Stomach (tissue), 4 donors: ENCODE results near the gene GRB10.

Experiments used
- EP300 ChIP-seq: sonication (generic); formaldehyde crosslinking; IDR thresholded peaks from one replicate; pipeline ENCODE4 v1.6.1; 2017; ENCODE audit warnings: antibody characterized with exemption
- POLR2A ChIP-seq, 4 donors: fragments of 450-650 bp; IDR thresholded peaks; one replicate each; pipeline ENCODE4 v1.6.1; 2016; ENCODE audit warnings: antibody characterized with exemption in 4 of 4, control low read depth in 2 of 4, mild to moderate bottlenecking in 1 of 4, moderate library complexity in 1 of 4
- POLR2AphosphoS5 ChIP-seq, 3 donors: sonication (generic); formaldehyde crosslinking; IDR thresholded peaks; one replicate each; pipeline ENCODE4 v1.6.1; 2016; ENCODE audit warnings: antibody characterized with exemption in 3 of 3
- TF ChIP-seq, protein P1 (sequence below), 7 experiments: fragments of 450-650 bp in 4 of 7; fragments of 200-600 bp in 3 of 7; sonication (generic) in 3 of 7; IDR thresholded peaks; one replicate each; pipeline ENCODE4 v1.5.1; 2016 to 2019; ENCODE audit warnings: antibody characterized with exemption in 7 of 7, control low read depth in 2 of 7, mild to moderate bottlenecking in 1 of 7

DNA sequence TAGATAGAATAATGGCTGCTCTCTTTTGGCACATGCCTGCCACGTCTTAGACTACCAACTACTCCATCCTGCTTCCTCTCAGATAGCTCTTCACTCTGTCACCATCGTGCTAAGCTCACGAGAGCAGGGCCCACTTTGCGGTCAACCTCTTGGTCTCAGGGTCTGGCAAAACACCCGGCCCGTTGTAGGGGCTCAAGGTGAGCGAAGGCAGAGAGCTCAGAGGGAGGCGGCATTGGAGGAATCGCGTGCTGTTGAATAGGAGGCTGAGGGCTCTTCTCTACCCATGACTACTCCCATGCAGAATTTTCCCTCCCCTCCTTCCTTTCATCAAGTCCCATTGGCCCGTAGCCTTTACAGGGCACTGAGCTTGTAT, 116.6 kb downstream of the GRB10 start:
- TF ChIP-seq, protein P1, sequence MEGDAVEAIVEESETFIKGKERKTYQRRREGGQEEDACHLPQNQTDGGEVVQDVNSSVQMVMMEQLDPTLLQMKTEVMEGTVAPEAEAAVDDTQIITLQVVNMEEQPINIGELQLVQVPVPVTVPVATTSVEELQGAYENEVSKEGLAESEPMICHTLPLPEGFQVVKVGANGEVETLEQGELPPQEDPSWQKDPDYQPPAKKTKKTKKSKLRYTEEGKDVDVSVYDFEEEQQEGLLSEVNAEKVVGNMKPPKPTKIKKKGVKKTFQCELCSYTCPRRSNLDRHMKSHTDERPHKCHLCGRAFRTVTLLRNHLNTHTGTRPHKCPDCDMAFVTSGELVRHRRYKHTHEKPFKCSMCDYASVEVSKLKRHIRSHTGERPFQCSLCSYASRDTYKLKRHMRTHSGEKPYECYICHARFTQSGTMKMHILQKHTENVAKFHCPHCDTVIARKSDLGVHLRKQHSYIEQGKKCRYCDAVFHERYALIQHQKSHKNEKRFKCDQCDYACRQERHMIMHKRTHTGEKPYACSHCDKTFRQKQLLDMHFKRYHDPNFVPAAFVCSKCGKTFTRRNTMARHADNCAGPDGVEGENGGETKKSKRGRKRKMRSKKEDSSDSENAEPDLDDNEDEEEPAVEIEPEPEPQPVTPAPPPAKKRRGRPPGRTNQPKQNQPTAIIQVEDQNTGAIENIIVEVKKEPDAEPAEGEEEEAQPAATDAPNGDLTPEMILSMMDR (IDR thresholded peaks at IDR 0.05) = no peak
- TF ChIP-seq POLR2A (IDR thresholded peaks at IDR 0.05) (no peak), POLR2AphosphoS5 (IDR thresholded peaks at IDR 0.05) (no peak), EP300 (no peak)
